Activated T-cell treated with anti-CD3 and anti-CD28 coated beads, Interleukin-2, amount 50 U/mL, for 48 hours (primary cell): ENCODE results near the gene CEP295NL.
A peak's percentile ranks its signal among the peaks of the same experiment; 100 is the strongest.
"Not testable (repeated sequence)": the region's sequence is repeated elsewhere in the genome, so short reads cannot be mapped to it uniquely, and the experiment has no call there.

ENCODE experiments used
- DNase-seq, 2 experiments: peaks; one replicate each; pipeline ENCODE4 v3.0.0-alpha.2; 2020

CEP295NL gene

DNA sequence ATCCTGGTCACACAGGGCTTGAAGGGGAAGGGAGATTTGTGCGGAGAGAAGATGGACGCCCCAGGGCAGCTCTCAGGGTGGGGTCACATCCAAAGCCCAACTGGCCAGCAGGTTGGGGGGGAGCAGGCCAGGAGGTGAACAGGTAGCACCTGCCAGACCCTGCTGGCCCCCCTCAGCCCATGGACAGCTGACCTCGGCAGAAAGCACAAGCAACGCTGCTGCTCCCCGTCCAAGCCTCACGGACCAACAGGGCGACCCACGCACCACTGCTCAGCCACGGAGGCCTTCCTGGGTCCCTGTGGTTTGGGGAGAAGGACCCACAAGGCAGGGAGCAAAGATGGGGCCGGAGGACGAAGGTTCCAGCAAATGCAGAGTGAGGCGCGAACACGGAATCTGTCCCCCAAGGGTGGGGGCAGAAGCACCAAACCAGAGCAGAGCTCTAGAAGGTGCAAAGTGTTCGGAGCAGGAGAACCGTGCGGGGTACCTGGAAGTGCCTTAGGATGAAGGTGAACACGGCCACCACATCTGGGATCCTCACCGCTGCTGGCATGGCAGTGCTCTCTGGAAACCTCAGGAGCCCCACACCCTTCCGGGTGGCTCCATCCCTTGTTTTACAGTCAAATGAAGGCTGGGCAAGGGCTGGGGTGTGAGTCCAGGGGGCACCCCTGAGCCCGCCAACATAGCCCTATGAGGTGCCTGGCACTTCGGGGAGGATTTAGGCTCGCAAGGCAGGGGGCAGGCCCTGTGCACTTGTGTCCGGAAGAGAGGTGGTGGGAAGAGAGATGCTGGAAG is 17.9 kb downstream of the CEP295NL start:
- no peak for DNase-seq

DNA sequence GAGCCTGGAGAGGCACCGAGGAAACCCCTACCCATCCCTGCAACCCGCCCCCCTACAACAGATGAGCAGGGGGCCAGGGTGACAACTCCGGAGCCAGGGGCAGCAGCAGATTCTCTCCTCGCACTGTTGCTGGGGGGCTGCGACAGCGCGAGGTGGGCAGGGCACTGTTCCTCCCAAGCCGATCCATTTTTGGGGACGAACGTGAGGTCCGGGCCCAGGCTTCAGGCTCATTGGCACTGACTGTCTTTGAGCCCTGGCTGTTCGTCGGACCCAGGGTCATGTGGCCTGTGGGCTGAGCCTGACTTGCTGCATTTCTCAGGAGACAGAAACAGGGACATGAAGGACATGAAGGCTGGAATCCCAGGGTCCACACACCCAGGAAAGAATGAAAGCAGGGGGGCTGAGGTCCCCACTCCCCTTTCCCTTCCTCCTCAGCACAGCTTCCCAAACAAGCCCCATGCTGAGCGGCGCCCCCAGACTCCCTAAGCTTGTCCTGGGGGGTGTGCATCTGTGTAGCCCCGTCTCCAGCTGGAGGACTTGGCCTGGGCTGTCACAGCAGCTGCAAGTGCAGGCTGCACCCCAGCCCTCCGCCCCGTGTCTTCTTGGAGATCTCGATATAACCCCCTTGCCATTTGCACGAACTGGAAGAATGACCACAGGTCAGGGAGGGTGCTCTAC is 18.7 kb downstream of the CEP295NL start:
- no peak for DNase-seq

- peak in 1 of 2 experiments; percentile 22 for DNase-seq
These were observed 19.4 kb downstream of the CEP295NL start for GRCh38 chr17:78883533-78884131.

- peak in 1 of 2 experiments; percentile 20 for DNase-seq
These were observed 19.9 kb downstream of the CEP295NL start for GRCh38 chr17:78883089-78883532.

DNA sequence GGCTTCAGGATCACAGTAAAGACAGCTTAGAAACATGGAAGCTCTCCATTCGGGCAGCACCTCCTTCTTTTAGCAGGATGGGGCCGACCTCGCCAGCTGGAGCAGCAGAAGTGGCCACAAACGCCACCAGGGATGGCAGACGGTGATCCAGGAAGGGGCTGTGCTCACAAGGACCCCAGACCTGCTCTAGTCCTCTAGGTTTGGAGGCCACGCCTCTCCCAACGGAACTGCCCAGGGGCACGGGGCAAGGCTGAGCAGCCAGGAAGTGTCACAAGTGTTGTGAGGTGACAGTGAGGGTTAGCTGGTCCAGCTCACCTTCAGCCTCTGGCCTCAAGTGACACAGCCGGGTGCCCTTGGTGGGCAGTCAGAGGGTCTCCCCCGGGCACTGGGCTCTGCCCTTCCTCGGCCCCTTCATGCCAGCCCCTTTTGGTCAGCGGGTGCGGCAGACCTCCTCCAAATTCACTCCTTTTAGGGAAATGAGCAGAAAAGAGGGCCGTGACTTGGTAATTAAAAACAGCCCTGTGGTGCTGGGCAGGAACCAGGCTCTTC is 20.4 kb downstream of the CEP295NL start:
- no peak for DNase-seq

GRCh38 chr17:78879635-78880186 is 23.3 kb downstream of the CEP295NL start:
- peak; percentile 26 to 27 for DNase-seq

GRCh38 chr17:78878871-78879527 is 24.0 kb downstream of the CEP295NL start:
- no peak for DNase-seq

DNA sequence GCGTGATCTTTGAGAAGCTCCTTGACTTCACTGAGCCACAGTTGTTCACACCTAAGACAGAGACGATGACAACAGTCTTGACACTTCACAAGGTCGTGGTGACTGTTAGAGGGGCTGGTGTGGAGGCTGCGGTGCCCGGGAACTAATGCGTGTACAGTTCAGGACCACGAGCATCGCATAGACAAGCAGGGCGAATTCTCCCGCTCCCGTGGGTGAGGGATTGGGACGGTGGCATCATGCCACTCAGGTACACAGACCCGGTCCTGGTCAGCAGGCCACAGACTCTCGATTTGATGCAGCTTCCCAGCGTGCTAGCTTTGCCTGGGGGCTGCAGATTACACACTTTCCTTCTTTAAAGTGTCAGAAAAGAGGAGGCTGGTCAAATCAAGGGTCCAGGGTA is 24.7 kb downstream of the CEP295NL start:
- no peak for DNase-seq

- DNase-seq: not testable (repeated sequence)
These were observed 26.0 kb downstream of the CEP295NL start for GRCh38 chr17:78876954-78877517.

GRCh38 chr17:78876094-78876597 is 26.9 kb downstream of the CEP295NL start:
- DNase-seq: no peak

DNA sequence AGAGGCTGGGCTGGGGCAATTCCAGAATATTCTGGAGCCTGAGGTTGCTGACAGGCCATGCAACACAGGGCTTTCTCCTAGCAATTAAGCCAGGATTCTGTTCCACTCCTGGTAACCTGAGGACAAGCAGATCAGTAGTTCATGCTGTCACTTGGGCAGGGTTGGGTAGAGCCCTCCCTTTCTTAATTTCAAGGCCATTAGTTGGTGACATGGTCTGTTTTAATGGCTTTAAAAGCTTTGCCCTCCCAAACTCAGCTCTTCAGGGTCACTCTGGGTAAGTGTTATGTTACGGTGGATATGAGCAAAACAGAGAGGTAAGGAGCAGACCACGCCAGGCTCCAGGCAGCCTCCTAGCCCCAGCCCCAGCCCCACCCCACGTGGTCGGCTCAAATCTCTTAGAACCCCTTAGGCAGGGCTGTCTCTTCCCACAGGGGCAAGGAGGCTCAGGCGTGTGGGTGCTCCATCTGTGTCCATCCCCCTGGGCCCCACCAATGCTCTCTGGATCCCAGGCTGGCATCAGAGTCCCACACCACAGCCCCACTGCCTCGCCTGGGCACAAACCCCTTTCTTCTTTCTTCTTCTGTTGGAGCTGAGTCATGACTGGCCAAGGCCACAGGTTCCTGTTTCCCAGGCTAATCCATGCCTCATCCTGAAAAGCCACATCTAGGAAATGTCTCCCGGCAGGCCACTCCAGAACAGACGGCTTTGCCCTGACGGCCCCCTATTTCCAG is 27.5 kb downstream of the CEP295NL start:
- DNase-seq: no peak

DNA sequence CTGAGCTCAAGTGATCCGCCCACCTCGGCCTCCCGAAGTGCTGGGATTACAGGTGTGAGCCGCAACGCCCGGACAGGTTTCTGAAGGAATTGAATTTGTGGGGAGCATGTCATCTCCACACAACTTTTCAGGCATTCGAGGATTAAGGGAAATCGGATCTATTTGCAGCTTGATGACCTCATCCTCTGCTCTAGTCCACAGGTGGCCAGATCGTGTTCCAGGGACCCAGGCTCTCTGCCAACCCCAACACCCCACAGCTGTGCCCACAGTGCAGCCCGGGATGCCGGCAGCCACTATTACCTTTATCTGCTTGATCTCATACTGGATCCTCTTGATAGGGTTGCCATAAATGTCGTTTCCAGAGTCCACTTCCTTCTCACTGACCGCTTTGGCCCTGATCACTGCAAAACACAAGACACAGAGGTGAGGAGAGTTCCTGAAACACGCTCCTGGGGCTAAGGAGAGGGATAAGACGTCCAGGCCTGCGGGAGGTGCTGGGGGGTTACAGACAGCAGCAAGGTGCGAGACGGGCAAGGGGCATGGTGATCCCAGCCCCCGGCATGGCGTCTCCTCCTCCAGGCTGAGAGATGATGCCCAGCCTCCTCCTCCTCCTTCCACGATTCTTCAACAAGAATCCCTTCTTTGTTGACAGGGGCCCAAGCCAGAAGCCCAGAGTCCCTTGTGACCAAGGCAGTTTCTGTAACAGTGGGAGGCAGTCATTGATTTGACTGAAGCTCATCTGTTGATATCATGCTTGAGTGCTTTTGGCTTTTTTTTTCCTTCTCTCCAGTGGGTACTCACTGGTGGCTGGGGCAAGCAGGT is 29.3 kb downstream of the CEP295NL start:
- no peak for DNase-seq

DNA sequence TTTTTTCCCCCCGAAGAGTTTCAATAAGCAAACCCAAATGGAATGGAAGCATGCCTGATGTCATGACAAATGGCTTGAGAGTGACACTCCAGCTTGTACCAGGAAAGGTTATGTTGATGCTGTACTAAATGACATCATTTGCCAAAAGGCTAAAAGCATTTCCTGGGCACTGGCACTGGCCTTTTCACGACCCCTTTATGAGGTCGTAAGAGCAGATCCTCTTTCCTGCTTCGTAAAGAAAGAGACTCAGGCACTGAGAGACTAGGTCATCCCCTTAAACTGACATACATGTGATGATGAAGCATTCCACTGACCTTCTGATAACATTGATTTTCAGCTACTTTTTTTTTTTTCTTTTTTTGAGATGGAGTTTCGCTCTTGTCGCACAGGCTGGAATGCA is 30.5 kb downstream of the CEP295NL start:
- no peak for DNase-seq

DNA sequence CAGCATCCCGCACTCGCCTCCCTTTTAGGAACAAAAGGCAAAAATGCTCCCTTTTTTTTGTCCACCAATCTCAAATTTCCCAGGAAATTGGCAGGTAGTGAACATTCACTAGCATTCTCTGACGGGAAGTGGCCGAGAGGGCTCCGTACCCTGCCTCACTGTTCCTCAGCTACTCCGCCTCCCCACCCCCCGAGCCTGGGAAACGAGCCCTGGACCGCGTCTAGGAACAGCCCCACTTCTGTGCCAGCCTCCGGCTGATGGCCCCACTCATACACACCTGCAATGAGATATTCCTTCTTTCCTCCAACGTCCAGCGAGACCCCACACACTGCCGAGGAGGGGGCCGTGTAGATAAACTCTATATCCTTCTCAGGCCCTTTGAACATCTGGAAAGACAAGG is 32.4 kb downstream of the CEP295NL start:
- DNase-seq: no peak

DNA sequence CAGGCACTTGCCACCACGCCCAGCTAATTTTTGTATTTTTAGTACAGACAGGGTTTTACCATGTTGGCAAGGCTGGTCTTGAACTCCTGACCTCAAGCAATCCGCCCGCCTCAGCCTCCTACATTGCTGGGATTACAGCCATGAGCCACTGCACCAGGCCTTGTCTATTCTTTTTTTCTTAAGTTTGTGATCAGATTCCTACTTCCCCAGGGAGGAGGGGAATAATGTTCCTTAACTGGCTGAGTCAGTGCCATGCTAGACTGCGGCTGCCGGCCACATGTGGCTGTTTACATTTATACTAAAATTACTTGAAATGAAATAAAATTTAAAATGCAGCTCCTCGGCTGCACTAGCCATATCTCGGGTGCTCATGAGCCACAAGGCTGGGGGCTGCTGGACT is 34.6 kb downstream of the CEP295NL start:
- DNase-seq: no peak

GRCh38 chr17:78867046-78867445 is 36.0 kb downstream of the CEP295NL start:
- DNase-seq: not testable (repeated sequence)

- DNase-seq: peak; percentile 83 to 86
These were observed 37.2 kb downstream of the CEP295NL start for GRCh38 chr17:78865682-78866390.

DNA sequence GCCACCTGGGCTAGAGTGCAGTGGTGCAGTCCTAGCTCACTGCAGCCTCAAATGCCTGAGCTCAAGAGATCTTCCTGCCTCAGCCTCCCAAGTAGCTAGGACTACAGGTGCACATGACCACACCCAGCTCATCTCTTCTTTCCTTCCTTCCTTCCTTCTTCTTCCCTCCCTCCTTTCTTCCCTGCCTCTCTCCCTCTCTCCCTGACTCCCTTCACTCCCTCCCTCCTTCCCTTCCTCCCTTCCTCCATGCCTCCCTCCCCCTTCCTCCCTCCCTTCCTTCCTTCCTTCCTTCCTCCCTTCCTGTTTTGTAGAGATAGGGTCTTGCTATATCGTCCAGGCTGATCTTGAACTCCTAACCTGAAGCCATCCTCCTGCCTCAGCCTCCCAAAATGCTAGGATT is 38.9 kb downstream of the CEP295NL start:
- DNase-seq: no peak
